DND-41 (cell line): ENCODE measurements around the gene CFAP53.

Source experiments
- ATAC-seq: fragments of 200-7000 bp; cut with Tn5 transposase; 3 replicates; pipeline ENCODE4 v1.9.1; 2021; ENCODE audit warnings: low read depth; ENCODE audit not compliant: insufficient read depth
- DNase-seq: peaks from one replicate; pipeline ENCODE4 v3.0.0-alpha.2; 2020
- H2AFZ ChIP-seq: 2 replicates; pipeline ENCODE4 v1.6.0; 2012; ENCODE audit warnings: low read depth, low read length
- H3K27ac ChIP-seq: 2 replicates; pipeline ENCODE4 v1.5.1; 2012; ENCODE audit warnings: low read length, inconsistent platforms
- H3K27me3 ChIP-seq: fragments of 200-600 bp; sonication (generic); 2 replicates; pipeline ENCODE4 v1.6.0; 2012; ENCODE audit warnings: low read length, mild to moderate bottlenecking, inconsistent platforms; ENCODE audit not compliant: insufficient read depth, poor library complexity
- H3K36me3 ChIP-seq: 2 replicates; pipeline ENCODE4 v1.5.1; 2012; ENCODE audit warnings: low read length, inconsistent platforms; ENCODE audit not compliant: insufficient read depth
- H3K4me1 ChIP-seq: 2 replicates; pipeline ENCODE4 v1.5.1; 2012; ENCODE audit warnings: mild to moderate bottlenecking, low read length; ENCODE audit not compliant: insufficient read depth
- H3K4me2 ChIP-seq: 2 replicates; pipeline ENCODE4 v1.6.0; 2012; ENCODE audit warnings: mild to moderate bottlenecking, moderate library complexity, low read length, inconsistent platforms; ENCODE audit not compliant: insufficient read depth
- H3K4me3 ChIP-seq, 2 experiments: fragments of 200-600 bp in 1 of 2; shearing (Covaris generic) in 1 of 2; 2 replicates each; pipeline ENCODE4 v1.5.1; 2012 to 2016; ENCODE audit warnings: inconsistent platforms in 2 of 2, low read length in 2 of 2, mild to moderate bottlenecking in 2 of 2, low read depth in 1 of 2, moderate library complexity in 1 of 2
- H3K79me2 ChIP-seq: 2 replicates; pipeline ENCODE4 v1.6.0; 2012; ENCODE audit warnings: low read length, inconsistent platforms; ENCODE audit not compliant: insufficient read depth
- H3K9ac ChIP-seq: 2 replicates; pipeline ENCODE4 v1.6.0; 2012; ENCODE audit warnings: low read depth, mild to moderate bottlenecking, inconsistent platforms, low read length, moderate library complexity
- H3K9me3 ChIP-seq: 2 replicates; pipeline ENCODE4 v1.5.1; 2012; ENCODE audit warnings: low read length, moderate library complexity, mild to moderate bottlenecking, inconsistent platforms; ENCODE audit not compliant: insufficient read depth, severe bottlenecking
- H4K20me1 ChIP-seq: 2 replicates; pipeline ENCODE4 v1.6.0; 2012; ENCODE audit warnings: low read length; ENCODE audit not compliant: insufficient read depth
- EZH2 ChIP-seq: IDR thresholded peaks from 3 replicates; pipeline ENCODE4 v1.6.1; 2012; ENCODE audit warnings: borderline replicate concordance, low read depth, mild to moderate bottlenecking, moderate library complexity, low read length, inconsistent platforms; ENCODE audit not compliant: severe bottlenecking
- TF ChIP-seq, protein P1 (sequence below): IDR thresholded peaks from 2 replicates; pipeline ENCODE4 v1.5.1; 2012; ENCODE audit warnings: borderline replicate concordance, low read length, moderate library complexity, mild to moderate bottlenecking; ENCODE audit not compliant: poor library complexity, severe bottlenecking; ENCODE audit errors: extremely low read depth

The CFAP53 gene

GRCh38 chr18:50285071-50285470 lies 18.8 kb upstream of the CFAP53 start:
- no peak for DNase-seq
- TF ChIP-seq EZH2: no peak
- TF ChIP-seq, protein P1, sequence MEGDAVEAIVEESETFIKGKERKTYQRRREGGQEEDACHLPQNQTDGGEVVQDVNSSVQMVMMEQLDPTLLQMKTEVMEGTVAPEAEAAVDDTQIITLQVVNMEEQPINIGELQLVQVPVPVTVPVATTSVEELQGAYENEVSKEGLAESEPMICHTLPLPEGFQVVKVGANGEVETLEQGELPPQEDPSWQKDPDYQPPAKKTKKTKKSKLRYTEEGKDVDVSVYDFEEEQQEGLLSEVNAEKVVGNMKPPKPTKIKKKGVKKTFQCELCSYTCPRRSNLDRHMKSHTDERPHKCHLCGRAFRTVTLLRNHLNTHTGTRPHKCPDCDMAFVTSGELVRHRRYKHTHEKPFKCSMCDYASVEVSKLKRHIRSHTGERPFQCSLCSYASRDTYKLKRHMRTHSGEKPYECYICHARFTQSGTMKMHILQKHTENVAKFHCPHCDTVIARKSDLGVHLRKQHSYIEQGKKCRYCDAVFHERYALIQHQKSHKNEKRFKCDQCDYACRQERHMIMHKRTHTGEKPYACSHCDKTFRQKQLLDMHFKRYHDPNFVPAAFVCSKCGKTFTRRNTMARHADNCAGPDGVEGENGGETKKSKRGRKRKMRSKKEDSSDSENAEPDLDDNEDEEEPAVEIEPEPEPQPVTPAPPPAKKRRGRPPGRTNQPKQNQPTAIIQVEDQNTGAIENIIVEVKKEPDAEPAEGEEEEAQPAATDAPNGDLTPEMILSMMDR: no peak

GRCh38 chr18:50284255-50284885 lies 18.1 kb upstream of the CFAP53 start:
- no peak overlapping the region for H3K4me3 ChIP-seq
- no peak for ATAC-seq
- H3K36me3 ChIP-seq: peaks cover 56% of the 10 kb centered on the region

More at GRCh38 chr18:50285071-50285470, 18.8 kb upstream of the CFAP53 start:
- no peaks in the 10 kb centered on the region for H3K27me3 ChIP-seq
- H3K4me2 ChIP-seq: peak overlapping the region; percentile 3; the same call in 1 of the 2 replicates
- H3K9me3 ChIP-seq: no peaks in the 10 kb centered on the region
- H3K9ac ChIP-seq: no peak overlapping the region
- peaks cover 6% of the 10 kb centered on the region; the same call in 1 of the 2 replicates for H4K20me1 ChIP-seq
- peaks cover 50% of the 10 kb centered on the region for H3K36me3 ChIP-seq
- H3K79me2 ChIP-seq: peaks cover 50% of the 10 kb centered on the region
- no peak overlapping the region for H3K4me3 ChIP-seq
- no peak for ATAC-seq
- H2AFZ ChIP-seq: no peak overlapping the region
- H3K4me1 ChIP-seq: peaks cover 44% of the 10 kb centered on the region
- no peak overlapping the region for H3K27ac ChIP-seq

DNA sequence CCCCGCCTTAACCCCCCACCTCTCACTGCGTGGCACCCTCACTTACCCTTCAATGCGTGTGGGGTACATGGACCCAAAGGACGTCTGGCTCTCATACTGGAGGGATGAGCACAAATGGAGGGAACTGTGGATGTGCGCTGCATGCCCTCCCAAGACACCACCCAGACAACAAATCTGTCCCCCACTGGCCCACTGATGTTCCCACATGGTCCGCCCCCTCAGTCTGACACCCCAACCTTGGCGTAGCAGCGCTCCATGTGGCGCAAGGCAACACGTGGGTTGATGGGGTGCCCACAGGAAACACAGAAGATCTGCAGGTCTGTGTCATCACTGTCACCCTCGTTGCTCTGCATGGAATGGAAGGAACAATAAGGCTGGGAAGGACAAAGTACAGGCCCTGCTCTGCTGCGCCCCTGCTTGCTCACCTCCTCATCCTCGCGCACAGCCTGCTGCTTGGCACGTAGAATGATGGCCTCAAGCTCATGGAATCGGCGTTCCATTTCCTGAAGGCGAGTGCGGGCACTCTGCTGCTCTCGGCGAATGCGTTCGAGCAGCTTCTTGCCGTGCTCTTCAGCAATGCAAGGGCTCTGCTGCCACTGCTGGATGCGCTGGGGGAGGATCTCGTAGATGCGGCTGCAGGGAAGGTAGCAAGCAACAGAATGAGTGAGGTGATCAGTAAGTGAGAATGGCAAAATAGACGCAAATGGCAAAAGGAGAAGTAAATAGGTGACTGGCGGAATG lies 17.3 kb upstream of the CFAP53 start:
- Histone ChIP-seq H3K9me3 (no peaks in the 10 kb centered on the region), H3K27me3 (no peaks in the 10 kb centered on the region), H4K20me1 (peaks cover 10% of the 10 kb centered on the region; the same call in 1 of the 2 replicates), H3K4me2 (no peak overlapping the region), H3K9ac (no peak overlapping the region), H3K36me3 (peaks cover 64% of the 10 kb centered on the region), H3K79me2 (peaks cover 64% of the 10 kb centered on the region), H2AFZ (no peak overlapping the region), H3K27ac (no peak overlapping the region; the same call in 1 of the 2 replicates), H3K4me3 (no peak overlapping the region), H3K4me1 (peaks cover 58% of the 10 kb centered on the region)
- DNase-seq (no peak), ATAC-seq (no peak)
- no peak for TF ChIP-seq EZH2
- TF ChIP-seq, protein P1: no peak

More at GRCh38 chr18:50284255-50284885, 18.1 kb upstream of the CFAP53 start:
- H3K9ac ChIP-seq: no peak overlapping the region
- DNase-seq: no peak
- peaks cover 57% of the 10 kb centered on the region for H3K79me2 ChIP-seq
- H3K9me3 ChIP-seq: no peaks in the 10 kb centered on the region
- TF ChIP-seq, protein P1: no peak
- no peak for TF ChIP-seq EZH2
- H3K4me2 ChIP-seq: peak overlapping the region; percentile 3; the same call in 1 of the 2 replicates
- no peak overlapping the region for H2AFZ ChIP-seq
- no peak overlapping the region for H3K27ac ChIP-seq
- no peaks in the 10 kb centered on the region for H3K27me3 ChIP-seq
- peaks cover 51% of the 10 kb centered on the region for H3K4me1 ChIP-seq
- H4K20me1 ChIP-seq: peaks cover 6% of the 10 kb centered on the region; the same call in 1 of the 2 replicates
